ENCODE results near the gene SFMBT2. TPM values are rescaled to one million over a fixed set of nuclear protein-coding genes. Genes with fewer than 3 reads are reported as not detected.

Gene SFMBT2
- total RNA-seq, 1 experiment from 2014 or later = 1.3 TPM

GRCh38 chr10:7195118-7195517 is 215.7 kb downstream of the SFMBT2 start:
- Histone ChIP-seq H3K9me3 (ENCODE audit: control insufficient read depth, insufficient read depth, low read depth, low read length) (no peaks in the 10 kb centered on the region), H3K4me3 (ENCODE audit: low read depth in 2 of 2, low read length in 2 of 2) (no peak overlapping the region), H3K36me3 (ENCODE audit: control insufficient read depth, insufficient read depth, low read length) (no peaks in the 10 kb centered on the region), H3K27ac (ENCODE audit: low read length) (no peak overlapping the region), H3K27me3 (ENCODE audit: control insufficient read depth, insufficient read depth, low read length) (no peaks in the 10 kb centered on the region), H3K4me1 (ENCODE audit: control insufficient read depth, insufficient read depth, low read length) (no peaks in the 10 kb centered on the region)
- TF ChIP-seq, protein P1, sequence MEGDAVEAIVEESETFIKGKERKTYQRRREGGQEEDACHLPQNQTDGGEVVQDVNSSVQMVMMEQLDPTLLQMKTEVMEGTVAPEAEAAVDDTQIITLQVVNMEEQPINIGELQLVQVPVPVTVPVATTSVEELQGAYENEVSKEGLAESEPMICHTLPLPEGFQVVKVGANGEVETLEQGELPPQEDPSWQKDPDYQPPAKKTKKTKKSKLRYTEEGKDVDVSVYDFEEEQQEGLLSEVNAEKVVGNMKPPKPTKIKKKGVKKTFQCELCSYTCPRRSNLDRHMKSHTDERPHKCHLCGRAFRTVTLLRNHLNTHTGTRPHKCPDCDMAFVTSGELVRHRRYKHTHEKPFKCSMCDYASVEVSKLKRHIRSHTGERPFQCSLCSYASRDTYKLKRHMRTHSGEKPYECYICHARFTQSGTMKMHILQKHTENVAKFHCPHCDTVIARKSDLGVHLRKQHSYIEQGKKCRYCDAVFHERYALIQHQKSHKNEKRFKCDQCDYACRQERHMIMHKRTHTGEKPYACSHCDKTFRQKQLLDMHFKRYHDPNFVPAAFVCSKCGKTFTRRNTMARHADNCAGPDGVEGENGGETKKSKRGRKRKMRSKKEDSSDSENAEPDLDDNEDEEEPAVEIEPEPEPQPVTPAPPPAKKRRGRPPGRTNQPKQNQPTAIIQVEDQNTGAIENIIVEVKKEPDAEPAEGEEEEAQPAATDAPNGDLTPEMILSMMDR (IDR thresholded peaks at IDR 0.05) = no peak
- TF ChIP-seq SIN3A (IDR thresholded peaks at IDR 0.05; ENCODE audit: borderline replicate concordance, insufficient read depth, low read depth, low read length) (no peak), POLR2AphosphoS5 (IDR thresholded peaks at IDR 0.05; ENCODE audit: low read depth, low read length) (no peak), TCF7L2 (IDR thresholded peaks at IDR 0.05; ENCODE audit: low read depth, low read length) (no peak)
- TF ChIP-seq, protein P2, sequence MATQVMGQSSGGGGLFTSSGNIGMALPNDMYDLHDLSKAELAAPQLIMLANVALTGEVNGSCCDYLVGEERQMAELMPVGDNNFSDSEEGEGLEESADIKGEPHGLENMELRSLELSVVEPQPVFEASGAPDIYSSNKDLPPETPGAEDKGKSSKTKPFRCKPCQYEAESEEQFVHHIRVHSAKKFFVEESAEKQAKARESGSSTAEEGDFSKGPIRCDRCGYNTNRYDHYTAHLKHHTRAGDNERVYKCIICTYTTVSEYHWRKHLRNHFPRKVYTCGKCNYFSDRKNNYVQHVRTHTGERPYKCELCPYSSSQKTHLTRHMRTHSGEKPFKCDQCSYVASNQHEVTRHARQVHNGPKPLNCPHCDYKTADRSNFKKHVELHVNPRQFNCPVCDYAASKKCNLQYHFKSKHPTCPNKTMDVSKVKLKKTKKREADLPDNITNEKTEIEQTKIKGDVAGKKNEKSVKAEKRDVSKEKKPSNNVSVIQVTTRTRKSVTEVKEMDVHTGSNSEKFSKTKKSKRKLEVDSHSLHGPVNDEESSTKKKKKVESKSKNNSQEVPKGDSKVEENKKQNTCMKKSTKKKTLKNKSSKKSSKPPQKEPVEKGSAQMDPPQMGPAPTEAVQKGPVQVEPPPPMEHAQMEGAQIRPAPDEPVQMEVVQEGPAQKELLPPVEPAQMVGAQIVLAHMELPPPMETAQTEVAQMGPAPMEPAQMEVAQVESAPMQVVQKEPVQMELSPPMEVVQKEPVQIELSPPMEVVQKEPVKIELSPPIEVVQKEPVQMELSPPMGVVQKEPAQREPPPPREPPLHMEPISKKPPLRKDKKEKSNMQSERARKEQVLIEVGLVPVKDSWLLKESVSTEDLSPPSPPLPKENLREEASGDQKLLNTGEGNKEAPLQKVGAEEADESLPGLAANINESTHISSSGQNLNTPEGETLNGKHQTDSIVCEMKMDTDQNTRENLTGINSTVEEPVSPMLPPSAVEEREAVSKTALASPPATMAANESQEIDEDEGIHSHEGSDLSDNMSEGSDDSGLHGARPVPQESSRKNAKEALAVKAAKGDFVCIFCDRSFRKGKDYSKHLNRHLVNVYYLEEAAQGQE (IDR thresholded peaks at IDR 0.05; ENCODE audit: insufficient read depth in 1 of 2, low read depth in 2 of 2, low read length in 1 of 2) = no peak
- POLR2A ChIA-PET = no interaction called here
- BruUV-seq (replicated peaks) = no TSS peak
- in situ Hi-C loops (cut with HindIII; ENCODE audit: low pct_unique_long_range_greater_than_20kb, low sequenced_read_pairs) = no loop called here
- ATAC-seq = no peak
- CTCF ChIA-PET = no interaction called here
- DNase-seq (ENCODE audit: low read depth, low spot score) = no peak
- intact Hi-C loops (cut with micrococcal nuclease; ENCODE audit: unreplicated experiment) = no loop called here

DNA sequence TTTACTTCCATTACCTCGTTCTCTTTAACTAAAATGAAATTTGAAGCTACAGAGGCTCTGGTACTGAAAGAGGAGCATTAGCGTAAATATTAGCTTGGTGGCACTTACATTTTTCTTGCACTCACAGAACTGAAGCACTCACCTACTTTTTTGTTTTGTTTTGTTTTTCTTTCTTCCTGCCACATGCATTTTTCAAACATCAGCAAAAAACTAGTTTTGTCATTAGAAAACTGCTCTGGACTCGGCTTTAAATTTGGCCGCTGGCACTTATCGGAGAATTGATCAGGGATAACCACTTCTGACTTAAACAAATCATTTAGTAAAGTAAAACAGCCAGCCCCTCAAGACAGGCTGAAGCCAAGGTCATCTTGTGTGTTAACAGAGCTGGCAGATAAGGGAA is 216.3 kb downstream of the SFMBT2 start:
- ChIA-PET CTCF (no interaction called here), POLR2A (no interaction called here)
- in situ Hi-C loops (cut with HindIII; ENCODE audit: low pct_unique_long_range_greater_than_20kb, low sequenced_read_pairs) (no loop called here), intact Hi-C loops (cut with micrococcal nuclease; ENCODE audit: unreplicated experiment) (no loop called here)
- H3K4me3 ChIP-seq (ENCODE audit: low read depth in 2 of 2, low read length in 2 of 2) = no peak overlapping the region
- H3K9me3 ChIP-seq (ENCODE audit: control insufficient read depth, insufficient read depth, low read depth, low read length) = no peaks in the 10 kb centered on the region
- H3K27me3 ChIP-seq (ENCODE audit: control insufficient read depth, insufficient read depth, low read length) = no peaks in the 10 kb centered on the region
- H3K4me1 ChIP-seq (ENCODE audit: control insufficient read depth, insufficient read depth, low read length) = no peaks in the 10 kb centered on the region
- ATAC-seq (no peak), DNase-seq (ENCODE audit: low read depth, low spot score) (no peak)
- no peaks in the 10 kb centered on the region for H3K36me3 ChIP-seq (ENCODE audit: control insufficient read depth, insufficient read depth, low read length)
- no peak for TF ChIP-seq TCF7L2 (IDR thresholded peaks at IDR 0.05; ENCODE audit: low read depth, low read length)
- TF ChIP-seq POLR2AphosphoS5 (IDR thresholded peaks at IDR 0.05; ENCODE audit: low read depth, low read length) = no peak
- no peak for TF ChIP-seq SIN3A (IDR thresholded peaks at IDR 0.05; ENCODE audit: borderline replicate concordance, insufficient read depth, low read depth, low read length)
- TF ChIP-seq, protein P1 (IDR thresholded peaks at IDR 0.05) = no peak
- TF ChIP-seq, protein P2 (IDR thresholded peaks at IDR 0.05; ENCODE audit: insufficient read depth in 1 of 2, low read depth in 2 of 2, low read length in 1 of 2) = no peak
- H3K27ac ChIP-seq (ENCODE audit: low read length) = no peak overlapping the region
- no TSS peak for BruUV-seq (replicated peaks)

Measured in Panc1 (cell line).